RPMI7951 (cell line): ENCODE measurements around the gene ACTL10. TPM values are rescaled to one million over a fixed set of nuclear protein-coding genes. Genes with fewer than 3 reads are reported as not detected.

Experiments
- DNase-seq: peaks from one replicate; pipeline ENCODE4 v3.0.0-alpha.2; 2012; ENCODE audit warnings: low read depth
- total RNA-seq: library from RNA; depleted of rRNA; stranded (reverse); fragments of >200 nt; shearing (Covaris generic); gene quantifications from 2 replicates; pipeline ENCODE4 v1.2.3, GENCODE V29; 2014

ACTL10 gene
- total RNA-seq, 1 experiment from 2014 or later, result not detected

- DNase-seq, result no peak
Measured at GRCh38 chr20:33676652-33677645, 10.2 kb downstream of the ACTL10 start.

DNA sequence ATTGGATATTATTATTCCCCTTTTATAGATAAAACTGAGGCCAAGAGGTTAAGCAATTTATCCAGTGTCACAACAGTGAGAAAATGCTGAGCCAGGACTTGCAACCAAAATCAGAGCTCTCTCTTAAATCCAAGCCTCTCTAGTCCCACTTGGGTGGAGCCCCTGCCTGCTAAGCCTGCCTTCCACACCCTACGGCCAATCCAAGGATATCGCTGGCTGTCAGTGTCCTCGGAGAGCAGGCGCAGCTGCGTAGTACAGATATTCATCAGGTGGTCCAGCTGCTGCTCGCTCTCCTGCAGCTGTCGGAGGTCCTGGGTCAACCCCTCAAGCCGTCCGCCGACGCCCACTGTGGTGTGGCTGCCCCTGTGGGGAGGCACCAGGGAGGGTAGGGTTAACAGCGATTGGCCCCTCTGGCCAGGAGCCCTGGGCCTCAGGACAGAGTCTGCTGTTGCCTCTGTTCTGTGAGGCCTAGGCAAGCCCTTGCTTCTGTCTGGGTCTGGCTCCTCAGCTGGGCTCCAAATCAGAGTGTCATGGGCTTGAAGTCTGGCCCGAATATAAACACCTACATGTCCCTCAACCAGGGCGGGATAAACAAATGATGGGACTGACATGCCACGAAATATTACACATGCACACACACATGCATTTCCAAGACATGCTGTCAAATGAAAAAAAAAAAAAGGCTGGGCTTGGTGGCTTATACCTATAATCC lies 11.4 kb downstream of the ACTL10 start:
- DNase-seq, result no peak

DNA sequence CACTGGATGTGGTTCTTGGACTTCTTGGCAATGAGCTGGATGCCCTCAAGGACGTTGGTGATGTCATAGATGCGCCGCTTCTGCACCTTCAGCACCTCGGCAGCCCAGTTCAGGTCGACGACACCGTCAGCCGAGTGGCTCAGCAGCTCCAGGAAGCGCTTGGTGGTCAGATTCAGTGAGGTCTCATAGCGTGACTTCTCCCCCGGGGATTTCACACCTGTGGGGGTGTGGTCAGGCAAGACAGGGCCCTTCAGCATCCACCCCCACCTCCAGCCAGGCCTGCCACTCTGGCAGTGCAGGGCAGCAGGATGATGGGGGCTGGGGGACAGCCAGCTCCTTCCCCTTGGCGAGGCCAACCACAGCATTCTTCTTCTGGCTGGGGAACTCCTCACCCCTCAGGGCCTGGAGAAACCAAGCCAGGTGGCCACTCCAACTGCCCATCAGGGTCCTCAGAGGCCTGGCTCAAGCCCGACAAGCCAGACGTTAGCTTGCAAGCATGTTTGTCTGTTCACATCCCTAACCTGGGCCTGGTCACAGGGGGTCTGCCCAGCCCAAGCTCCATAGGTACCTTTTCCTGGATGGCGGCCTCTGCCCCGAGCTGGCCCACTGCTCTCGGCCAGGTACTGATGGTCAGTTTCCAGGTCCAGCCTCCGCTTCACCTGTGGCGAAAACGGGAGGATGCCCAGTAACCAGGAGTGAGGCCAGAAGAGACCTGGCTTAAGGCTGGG lies 13.2 kb downstream of the ACTL10 start:
- DNase-seq, result no peak

DNA sequence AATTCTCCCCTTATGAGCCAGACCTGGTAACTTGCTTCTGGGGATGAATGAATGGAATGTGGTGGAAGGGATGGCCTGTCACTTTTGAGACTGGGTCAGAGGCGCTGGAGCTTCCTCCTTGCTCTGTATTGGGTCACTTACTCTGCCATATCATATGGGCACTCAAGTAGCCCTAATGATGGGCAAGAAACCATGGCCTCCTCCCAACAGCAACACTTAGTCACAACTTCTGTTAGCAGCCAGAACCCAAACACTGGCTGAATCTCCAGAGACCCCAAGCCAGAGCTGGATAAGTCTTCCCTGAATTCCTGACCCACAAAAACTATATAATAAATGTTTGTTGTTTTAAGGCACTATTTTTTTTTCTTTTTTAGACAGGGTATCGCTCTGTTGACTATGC lies 13.9 kb downstream of the ACTL10 start:
- DNase-seq, result no peak

DNA sequence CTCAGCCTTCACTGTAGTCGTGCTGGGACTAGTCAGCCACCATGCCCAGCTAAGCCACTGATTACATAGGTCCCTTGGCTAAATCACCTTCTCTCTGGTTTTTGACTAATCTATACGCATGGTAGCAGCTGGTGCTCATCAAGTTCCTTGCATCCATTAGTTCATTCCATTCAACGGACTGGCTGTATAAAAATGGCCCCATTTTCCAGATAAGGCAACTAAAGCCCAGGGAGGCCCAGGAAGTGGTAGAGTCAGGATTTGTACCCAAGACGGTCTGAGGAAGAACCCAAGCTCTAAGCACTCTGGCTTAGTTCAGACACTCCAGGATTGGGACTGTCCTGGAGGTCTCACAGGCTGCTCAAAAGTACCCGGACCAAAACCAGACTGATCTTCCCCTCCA lies 14.5 kb downstream of the ACTL10 start:
- DNase-seq, result no peak

DNA sequence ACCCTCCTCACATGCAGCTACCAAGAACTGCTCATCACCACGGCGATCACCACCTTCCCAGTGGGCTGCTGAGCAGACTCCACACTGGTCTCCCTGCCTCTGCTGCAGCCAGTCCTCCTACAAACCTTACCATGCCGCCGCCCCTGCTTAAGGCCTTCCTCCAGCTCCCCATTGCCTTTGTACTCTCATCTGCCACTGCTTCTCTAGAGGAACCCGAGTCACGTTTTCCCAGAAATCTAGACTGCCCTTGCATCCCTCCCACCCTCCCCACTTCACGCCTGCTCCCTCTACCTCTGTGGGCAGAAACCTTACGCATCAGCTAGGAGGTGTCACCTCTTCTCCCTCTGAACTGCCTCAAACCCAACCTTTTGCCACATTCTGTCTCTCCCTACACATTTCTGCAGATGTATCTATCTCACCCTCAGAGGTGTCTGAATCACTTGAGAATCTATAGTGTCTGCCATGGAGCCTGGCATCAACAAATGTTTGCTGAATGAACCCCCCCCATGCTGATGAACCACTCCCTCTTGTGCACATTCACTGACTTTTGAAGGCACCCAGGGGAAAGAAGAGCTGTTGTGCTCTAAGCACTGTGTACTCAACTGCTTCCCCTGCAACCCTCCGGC lies 15.1 kb downstream of the ACTL10 start:
- DNase-seq, result no peak

GRCh38 chr20:33684533-33685327 lies 18.0 kb downstream of the ACTL10 start:
- DNase-seq, result no peak

- DNase-seq, result peak; percentile 61
Measured at GRCh38 chr20:33685328-33686099, 18.8 kb downstream of the ACTL10 start.

DNA sequence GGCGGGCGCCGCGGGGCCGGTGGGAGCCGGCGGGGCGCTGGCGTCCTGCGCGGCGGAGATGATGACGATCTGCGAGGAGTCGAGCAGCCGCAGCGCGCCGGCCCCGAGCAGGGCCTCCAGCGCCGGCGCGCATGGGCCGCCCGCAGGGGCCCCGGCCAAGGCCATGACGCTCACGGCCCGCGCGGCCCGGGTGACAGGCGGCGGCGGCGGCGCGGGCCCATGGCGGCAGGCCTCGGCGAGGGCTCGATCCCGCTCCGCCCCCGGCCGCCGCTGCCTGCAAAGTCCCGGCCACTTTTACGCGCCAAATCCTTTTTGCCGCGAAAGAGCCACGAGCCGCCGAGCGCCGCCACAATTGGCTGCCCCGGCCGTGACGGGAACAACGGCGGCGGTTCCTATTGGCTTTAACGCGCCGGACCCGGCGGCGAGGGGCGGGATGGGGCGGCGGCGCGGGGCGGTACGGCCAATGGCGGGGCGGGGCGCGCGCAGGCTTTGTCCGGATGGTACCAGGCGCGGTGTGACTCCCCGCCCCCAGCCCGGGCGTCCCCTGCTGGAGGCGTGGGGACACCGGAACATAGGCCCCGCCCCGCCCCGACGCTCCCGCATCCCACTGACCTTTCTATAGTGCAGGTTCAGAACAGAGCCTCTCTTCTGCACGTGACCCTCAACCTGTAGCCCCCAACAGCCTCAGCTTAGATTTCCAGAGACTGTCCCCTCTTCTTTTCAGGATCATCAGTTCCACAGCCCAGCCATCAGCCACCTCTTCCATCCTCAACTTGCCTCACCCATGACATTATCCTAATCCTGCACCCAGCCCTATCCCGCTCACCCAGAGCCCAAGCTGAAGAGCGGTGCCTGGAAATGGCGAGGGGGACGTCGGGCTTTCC lies 19.6 kb downstream of the ACTL10 start, which contains the start of gene E2F1:
E2F1 (minus strand) TSS at position 286 of the 884 bp plus-strand sequence; CDS start at position 165, 121 bp downstream.
- peak; percentile 96 for DNase-seq

DNA sequence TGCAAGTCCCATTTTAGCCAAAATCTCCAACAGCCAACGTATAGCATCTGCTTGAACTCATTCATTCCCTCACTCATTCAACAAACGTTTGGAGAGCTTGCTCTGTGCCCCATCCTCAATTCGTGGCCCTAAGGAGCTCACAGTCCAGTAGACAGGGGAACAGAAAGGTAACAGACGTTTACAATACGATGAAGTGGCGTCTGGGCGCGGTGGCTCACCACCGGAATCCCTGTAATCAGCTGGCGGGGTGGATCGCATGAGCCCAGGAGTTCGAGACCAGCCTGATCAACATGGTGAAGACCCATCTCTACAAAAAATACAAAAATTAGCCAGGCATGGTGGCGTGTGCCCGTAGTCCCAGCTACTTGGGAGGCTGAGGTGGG lies 20.2 kb downstream of the ACTL10 start:
- no peak for DNase-seq

- peak; percentile 64 for DNase-seq
Measured at GRCh38 chr20:33687370-33687915, 20.7 kb downstream of the ACTL10 start.

DNA sequence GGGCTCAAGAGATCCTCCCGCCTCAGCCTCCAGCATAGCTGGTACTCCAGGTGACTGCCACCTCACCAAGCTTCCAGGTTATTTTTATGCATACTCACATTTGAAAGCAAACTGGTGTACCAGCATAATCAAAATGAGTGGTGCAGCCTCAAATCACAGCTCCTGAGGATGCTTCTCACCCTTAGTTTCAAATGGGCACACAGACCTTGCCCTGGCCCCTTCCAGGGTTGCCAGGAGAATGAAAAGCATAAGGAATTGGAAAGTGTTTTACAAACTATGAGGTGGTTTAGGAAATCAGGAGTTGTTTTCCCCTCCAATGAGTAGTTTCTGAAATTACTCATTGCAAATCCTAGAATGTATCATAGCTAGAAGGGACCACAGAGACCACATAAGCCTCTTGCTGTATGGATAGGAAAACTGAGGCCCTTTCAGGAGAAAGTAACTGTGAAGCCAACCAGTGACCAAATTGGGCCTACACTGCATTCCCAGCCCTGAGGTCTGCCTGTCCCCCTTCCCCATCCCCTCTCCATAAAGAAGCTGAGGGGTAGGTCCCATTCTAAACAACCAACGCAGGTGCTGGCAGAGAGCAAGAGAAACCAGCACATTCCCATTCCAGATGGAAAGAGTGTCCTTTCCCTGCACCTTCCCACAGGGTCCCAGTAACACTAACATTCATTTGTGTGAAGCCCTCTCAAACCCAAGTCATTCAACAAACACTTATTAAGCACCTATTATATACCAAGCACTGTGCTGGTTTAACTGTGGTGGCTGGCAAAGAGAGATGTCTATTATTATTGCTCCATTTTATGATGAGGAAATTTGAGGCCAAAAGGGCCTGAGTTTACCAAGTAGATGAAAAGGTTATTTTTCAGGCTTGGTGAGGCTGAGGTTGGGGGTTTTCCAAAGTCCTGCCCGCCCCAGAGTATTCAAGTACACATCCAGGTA lies 21.5 kb downstream of the ACTL10 start:
- DNase-seq, result no peak

- no peak for DNase-seq
Measured at GRCh38 chr20:33688938-33689424, 22.2 kb downstream of the ACTL10 start.

GRCh38 chr20:33689493-33689892 lies 22.8 kb downstream of the ACTL10 start:
- DNase-seq, result no peak

DNA sequence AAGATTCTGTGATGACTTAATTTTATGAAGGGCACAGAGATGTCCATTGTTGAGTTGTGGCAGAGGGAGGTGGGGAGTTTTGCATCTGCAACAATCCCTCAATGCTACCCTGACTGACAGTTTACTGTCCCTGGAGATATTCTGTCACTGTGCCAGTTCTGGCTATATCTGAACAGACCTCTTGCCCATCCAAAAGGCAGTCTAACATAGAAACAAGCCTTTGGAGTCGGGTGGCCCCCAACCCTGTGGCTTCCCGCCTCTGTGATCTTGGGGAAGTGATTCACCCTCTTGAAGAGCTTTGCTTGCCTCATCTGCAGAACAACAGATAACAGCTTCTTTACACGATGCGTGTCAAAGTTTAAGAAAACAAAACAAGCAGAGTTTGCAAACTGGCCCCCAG lies 23.2 kb downstream of the ACTL10 start:
- DNase-seq, result peak; percentile 92

DNA sequence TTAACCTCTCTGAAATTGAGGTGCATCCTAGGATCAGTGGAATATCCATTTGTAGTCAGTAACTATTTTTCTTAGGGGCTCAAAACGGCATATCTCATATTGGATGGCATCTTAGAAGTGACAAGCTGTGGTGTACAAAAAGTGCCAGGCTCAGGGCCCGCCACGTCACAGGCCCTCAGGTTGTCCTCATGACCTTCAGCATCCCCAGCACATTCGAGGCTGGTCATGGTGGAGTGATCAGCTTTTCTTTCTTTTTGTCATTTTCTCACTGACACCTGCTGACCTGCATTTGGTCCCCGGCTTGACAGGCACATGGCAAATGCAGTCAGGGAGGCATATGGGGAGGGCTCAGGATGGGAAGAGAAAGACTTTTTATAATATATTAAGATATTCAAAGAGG lies 26.5 kb downstream of the ACTL10 start:
- DNase-seq, result no peak
